Airway epithelial cell (primary cell): ENCODE measurements around the gene F8A1. TPM values are rescaled to one million over a fixed set of nuclear protein-coding genes. Genes with fewer than 3 reads are reported as not detected.

Experiments
- total RNA-seq: library from RNA; depleted of rRNA; stranded (reverse); fragments of >200 nt; gene quantifications from 2 replicates; pipeline ENCODE4 v1.2.3, GENCODE V29; 2015

The F8A1 gene
- 3.0 and 4.5 TPM in 2 replicates for total RNA-seq

DNA sequence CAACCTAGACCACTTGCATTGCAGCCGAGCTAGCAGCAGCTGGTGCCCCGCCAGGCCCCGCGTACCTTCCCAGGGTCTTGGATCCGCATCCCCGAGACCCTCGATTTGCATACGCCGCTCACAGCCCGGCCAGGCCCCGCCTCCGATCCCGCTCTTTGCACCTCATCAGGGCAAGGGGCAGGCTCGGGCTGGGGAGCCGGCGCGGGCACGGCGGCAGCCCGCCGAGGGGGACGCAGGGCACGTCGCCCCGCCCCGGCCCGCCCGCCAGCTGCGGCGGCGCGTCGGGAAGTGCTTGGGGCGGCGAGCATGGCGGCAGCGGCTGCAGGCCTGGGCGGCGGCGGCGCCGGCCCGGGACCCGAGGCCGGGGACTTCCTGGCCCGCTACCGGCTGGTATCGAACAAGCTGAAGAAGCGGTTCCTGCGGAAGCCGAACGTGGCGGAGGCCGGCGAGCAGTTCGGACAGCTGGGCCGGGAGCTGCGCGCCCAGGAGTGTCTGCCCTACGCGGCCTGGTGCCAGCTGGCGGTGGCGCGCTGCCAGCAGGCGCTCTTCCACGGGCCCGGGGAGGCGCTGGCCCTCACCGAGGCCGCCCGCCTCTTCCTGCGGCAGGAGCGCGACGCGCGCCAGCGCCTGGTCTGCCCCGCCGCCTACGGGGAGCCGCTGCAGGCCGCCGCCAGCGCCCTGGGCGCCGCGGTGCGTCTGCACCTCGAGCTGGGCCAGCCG lies at the start of gene F8A1:
TSS of gene F8A1 (plus strand) at position 287 of the 720 bp plus-strand sequence. CDS start at position 307, 20 bp downstream.

Other genes starting within 250 kb of the F8A1 start
- gene CTAG2, start 232.8 kb upstream of the F8A1 start, total RNA-seq: not detected in 2 replicates
- gene GAB3, start 135.3 kb upstream of the F8A1 start, total RNA-seq: not detected in 2 replicates
- 57.5 and 78.6 TPM in 2 replicates for gene DKC1, start 123.5 kb upstream of the F8A1 start, total RNA-seq
- gene MPP1, start 80.9 kb upstream of the F8A1 start, total RNA-seq: 0.46 and 2.5 TPM in 2 replicates
- not detected in 2 replicates for gene SMIM9, start 51.7 kb upstream of the F8A1 start, total RNA-seq
- gene F8, start 136.4 kb downstream of the F8A1 start, total RNA-seq: 0.33 and 0.49 TPM in 2 replicates
- 32.9 and 50.9 TPM in 2 replicates for gene FUNDC2, start 140.5 kb downstream of the F8A1 start, total RNA-seq
- gene CMC4, start 184.8 kb downstream of the F8A1 start, total RNA-seq: 13.4 and 19.6 TPM in 2 replicates
- 0.99 and 1.5 TPM in 2 replicates for gene MTCP1, start 184.8 kb downstream of the F8A1 start, total RNA-seq
- 11.9 and 13.8 TPM in 2 replicates for gene BRCC3, start 185.2 kb downstream of the F8A1 start, total RNA-seq